ENCODE measurements around the gene SMC3.

The SMC3 gene

DNA sequence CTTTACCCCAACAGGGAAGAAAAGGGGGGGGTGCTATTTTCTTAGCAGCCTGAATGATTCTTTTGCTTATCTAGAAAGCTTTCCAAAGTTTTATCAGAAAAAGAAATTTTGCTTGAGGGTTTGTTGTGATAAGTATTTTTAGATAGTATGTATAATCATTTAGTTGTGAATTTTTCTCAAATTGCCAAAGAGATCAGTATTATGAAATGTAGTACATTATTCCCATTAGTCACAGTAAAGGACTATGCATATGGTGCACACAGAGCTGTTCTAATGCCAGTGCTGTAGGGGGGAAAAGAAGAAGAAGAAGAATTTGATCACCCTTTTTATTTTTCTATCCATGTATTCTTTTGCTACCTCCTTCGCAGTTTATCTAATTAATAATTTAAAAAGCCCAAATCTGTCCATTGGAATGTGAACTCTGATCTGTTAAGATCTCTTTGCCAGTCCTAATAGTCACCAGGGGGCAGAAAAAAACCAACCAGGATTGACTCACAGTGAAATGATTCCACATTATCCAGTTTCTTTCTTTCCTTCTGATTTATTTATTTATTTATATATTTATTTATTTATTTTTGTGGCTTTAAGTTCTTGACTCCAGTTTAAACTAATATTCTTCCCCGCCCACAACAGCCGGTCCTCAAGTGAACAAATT is 81.3 kb downstream of the SMC3 start:
- no peak for DNase-seq

DNA sequence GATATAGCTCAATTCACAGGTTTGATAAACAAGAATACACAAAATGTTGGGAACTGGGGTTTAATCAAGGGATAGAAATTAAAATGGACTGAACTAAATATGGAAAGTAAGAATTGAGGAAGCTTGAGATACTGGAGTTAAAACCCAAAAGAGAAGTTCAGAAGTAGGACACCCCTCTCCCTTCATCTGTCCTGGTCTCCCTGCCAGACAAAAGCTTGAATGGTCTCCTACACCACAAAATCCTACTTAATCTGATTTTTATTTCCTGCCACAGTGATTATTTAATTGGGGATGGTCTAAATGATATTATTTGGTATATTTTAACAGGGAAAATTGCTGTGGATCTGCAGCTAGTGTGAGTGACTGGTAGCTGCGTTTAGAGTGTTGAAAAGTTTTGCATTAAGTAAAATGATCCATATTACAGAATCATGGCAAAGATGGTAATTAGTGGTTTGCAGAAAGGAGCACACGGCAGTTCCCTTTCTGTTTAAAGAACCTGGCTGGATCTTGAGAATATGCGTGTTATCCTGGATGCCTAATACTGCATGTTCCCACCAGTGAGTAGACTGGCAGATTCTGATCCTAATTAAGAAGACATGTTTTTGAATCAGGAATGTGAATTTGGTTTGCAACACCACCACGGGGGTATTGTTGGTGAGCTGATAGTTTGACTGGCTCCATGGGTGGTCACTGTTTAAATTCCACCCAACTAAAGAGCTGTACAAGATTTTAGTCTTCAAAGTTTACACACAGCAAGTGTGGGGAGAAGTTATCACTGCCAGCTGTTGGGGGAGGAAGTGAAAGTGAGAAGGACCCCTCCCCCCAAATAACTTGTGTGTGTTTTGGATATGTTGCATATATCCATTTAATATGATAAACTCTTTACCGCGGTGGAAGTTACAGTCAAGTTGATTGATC is 82.1 kb downstream of the SMC3 start:
- no peak for DNase-seq

DNA sequence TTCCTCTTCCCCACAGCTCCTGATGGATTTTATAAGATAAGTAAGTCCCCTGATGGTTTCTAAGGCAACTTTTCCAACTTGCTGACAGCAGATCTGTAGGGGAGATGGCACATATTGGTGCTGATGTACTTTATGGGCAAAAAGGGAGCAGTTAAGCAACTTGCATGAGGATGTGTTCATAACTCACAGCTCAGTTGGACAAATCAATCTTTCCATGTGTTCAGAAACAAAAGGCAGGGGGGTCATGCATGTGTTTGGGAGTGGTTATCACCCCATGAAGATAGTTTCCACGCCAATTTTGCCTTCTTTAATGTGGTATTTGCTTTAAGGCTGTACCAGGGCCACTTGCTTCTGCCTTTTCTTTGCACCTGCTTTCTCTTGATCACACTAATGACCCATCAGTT is 82.8 kb downstream of the SMC3 start:
- DNase-seq: no peak

DNA sequence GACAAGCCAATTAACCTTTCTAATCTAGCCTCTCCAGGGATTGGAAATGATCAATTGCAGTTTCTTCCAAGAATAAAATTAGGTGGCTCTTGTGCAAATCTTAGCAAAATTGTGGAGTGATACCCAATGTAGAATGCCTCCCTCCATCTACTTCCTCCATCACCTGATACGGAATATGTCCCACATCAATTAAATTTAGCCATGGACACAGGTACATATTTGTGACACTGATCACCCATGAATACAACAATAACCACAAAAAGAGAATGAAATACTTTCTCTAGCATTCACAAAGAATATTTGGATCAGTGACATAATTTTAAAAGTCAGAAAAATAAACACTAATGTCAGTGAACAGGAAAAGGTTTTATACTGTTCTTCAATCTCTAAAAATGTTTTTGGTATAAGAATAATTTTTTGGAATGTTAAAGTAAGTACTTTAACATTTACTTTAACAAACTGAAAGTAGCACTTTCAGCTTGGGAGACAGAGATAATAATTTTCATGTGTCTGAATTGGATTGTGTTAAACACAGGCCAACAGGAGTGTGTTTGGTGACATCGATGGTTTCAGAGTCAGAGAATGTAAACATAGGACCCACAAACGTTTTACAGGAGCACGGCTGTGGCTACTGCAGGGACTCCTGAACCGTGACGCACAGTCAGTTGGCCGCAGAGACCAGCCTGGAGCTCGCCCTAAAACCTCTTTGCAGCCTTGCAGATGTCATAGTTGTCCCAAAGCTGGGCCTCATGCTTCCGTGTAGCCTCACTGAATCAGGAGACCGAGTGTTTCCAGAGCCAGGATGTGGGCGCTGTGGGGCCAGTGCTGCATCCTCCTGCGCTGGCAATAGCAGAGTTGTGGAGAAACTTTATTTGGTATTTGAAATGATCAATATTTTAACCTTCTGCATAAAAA is 83.8 kb downstream of the SMC3 start:
- no peak for DNase-seq

DNA sequence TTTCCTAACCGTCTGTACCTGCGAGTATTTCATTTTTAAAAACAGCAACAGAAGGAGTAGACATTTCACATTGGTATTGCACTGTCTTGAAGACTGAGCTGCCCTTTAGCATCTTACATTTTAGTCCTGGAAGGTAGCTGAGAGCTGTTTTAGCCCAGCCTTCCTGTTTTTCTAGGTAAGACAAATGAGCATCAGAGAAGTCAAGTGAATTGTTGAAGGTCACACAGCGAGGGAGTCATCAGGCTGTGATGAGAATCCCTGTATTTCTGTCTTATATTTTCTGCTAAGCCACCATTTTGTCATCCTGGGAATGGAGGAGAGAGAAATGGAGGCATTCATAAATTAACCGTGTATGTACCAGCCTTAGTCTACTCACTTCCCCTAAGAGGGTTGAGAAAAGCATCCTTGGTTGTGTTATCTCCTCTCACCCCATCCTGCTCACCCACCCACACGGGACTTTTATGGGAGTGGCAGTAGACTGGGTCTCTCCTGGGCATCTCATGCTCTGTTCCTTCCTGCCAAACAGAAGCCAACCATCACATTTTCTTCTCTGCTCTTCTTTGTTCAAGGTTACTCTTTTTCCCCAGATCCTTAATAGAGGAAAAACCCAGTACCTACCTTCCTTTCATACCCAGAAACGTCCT is 85.1 kb downstream of the SMC3 start:
- no peak for DNase-seq

Data from CD4-positive, alpha-beta T cell treated with Interleukin-4 for 4 hours (primary cell).